HG02763 (cell line): ENCODE results near the gene CCDC91.
"Not testable (repeated sequence)": the region's sequence is repeated elsewhere in the genome, so short reads cannot be mapped to it uniquely, and the experiment has no call there.

Source experiments
- ATAC-seq: cut with Tn5 transposase; IDR thresholded peaks from one replicate; pipeline ENCODE4 v1.9.1; 2021; ENCODE audit warnings: mild to moderate bottlenecking, moderate library complexity; ENCODE audit not compliant: unreplicated experiment

The CCDC91 gene

GRCh38 chr12:28278960-28279359 is 88.7 kb downstream of the CCDC91 start:
- no peak for ATAC-seq

- no peak for ATAC-seq
Measured at GRCh38 chr12:28286352-28286751, 96.1 kb downstream of the CCDC91 start.

- no peak for ATAC-seq
Measured at GRCh38 chr12:28290262-28290661, 100.0 kb downstream of the CCDC91 start.

GRCh38 chr12:28292699-28293098 is 102.4 kb downstream of the CCDC91 start:
- no peak for ATAC-seq

GRCh38 chr12:28294300-28294699 is 104.0 kb downstream of the CCDC91 start:
- no peak for ATAC-seq

- ATAC-seq: no peak
Measured at GRCh38 chr12:28296287-28296686, 106.0 kb downstream of the CCDC91 start.

- no peak for ATAC-seq
Measured at GRCh38 chr12:28303192-28303591, 112.9 kb downstream of the CCDC91 start.

GRCh38 chr12:28306535-28306934 is 116.3 kb downstream of the CCDC91 start:
- no peak for ATAC-seq

GRCh38 chr12:28308891-28309290 is 118.6 kb downstream of the CCDC91 start:
- no peak for ATAC-seq

- ATAC-seq: no peak
Measured at GRCh38 chr12:28313631-28314030, 123.4 kb downstream of the CCDC91 start.

GRCh38 chr12:28316049-28316448 is 125.8 kb downstream of the CCDC91 start:
- no peak for ATAC-seq

GRCh38 chr12:28318273-28318672 is 128.0 kb downstream of the CCDC91 start:
- no peak for ATAC-seq

- ATAC-seq: no peak
Measured at GRCh38 chr12:28320353-28320752, 130.1 kb downstream of the CCDC91 start.

- no peak for ATAC-seq
Measured at GRCh38 chr12:28327722-28328121, 137.5 kb downstream of the CCDC91 start.

- no peak for ATAC-seq
Measured at GRCh38 chr12:28328967-28329366, 138.7 kb downstream of the CCDC91 start.

- ATAC-seq: not testable (repeated sequence)
Measured at GRCh38 chr12:28329727-28330126, 139.5 kb downstream of the CCDC91 start.

- not testable (repeated sequence) for ATAC-seq
Measured at GRCh38 chr12:28330232-28330631, 140.0 kb downstream of the CCDC91 start.

GRCh38 chr12:28331130-28331529 is 140.9 kb downstream of the CCDC91 start:
- no peak for ATAC-seq

GRCh38 chr12:28340261-28341045 is 150.2 kb downstream of the CCDC91 start:
- ATAC-seq: no peak

- ATAC-seq: no peak
Measured at GRCh38 chr12:28343713-28344112, 153.5 kb downstream of the CCDC91 start.

GRCh38 chr12:28346567-28346966 is 156.3 kb downstream of the CCDC91 start:
- ATAC-seq: no peak

GRCh38 chr12:28349196-28349595 is 158.9 kb downstream of the CCDC91 start:
- no peak for ATAC-seq

GRCh38 chr12:28350502-28350901 is 160.2 kb downstream of the CCDC91 start:
- ATAC-seq: no peak
